ENCODE measurements around the gene PIK3R6. TPM values are rescaled to one million over a fixed set of nuclear protein-coding genes. Genes with fewer than 3 reads are reported as not detected.

Gene PIK3R6
- total RNA-seq, 1 donor from 2014 or later, result 0.56 TPM

DNA sequence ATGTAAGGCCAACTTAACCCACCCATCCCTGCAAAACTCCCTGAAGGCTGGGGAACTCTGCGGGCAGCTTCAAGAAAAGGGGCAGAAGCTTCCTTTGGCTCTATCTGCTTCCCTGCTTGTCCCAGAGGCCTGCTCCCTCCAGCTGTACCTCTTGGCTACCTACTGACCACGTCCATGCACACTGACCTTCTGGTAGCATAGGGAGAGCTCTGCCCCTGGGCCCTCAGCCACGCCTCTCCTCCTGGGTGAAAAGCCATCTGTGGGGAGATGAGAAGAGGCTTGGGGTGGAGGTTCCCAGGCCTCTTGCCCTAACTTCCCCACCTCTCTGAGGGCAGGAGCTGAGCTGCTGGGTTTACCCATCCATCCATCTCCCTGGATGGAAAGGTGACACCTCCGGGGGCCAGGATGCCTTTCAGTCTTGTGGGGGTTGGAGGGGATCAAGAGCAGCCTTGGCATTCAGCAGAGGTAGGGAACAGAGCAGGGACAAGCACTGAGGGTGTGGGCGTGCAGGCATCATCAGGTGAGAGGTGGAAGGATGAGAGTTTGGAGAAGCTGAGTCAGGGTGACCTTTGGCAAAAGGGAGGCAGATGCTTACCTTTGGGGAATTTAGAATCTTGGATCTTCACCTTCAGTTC, 45.0 kb downstream of the PIK3R6 start:
- peaks cover 4% of the 10 kb centered on the region for H3K36me3 Mint-ChIP-seq (ENCODE audit: low read depth, unreplicated experiment)
- no peak for DNase-seq (ENCODE audit: low spot score)
- TF ChIP-seq, protein P1, sequence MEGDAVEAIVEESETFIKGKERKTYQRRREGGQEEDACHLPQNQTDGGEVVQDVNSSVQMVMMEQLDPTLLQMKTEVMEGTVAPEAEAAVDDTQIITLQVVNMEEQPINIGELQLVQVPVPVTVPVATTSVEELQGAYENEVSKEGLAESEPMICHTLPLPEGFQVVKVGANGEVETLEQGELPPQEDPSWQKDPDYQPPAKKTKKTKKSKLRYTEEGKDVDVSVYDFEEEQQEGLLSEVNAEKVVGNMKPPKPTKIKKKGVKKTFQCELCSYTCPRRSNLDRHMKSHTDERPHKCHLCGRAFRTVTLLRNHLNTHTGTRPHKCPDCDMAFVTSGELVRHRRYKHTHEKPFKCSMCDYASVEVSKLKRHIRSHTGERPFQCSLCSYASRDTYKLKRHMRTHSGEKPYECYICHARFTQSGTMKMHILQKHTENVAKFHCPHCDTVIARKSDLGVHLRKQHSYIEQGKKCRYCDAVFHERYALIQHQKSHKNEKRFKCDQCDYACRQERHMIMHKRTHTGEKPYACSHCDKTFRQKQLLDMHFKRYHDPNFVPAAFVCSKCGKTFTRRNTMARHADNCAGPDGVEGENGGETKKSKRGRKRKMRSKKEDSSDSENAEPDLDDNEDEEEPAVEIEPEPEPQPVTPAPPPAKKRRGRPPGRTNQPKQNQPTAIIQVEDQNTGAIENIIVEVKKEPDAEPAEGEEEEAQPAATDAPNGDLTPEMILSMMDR (IDR thresholded peaks at IDR 0.05; ENCODE audit: unreplicated experiment), result no peak
- peaks cover 3% of the 10 kb centered on the region for H3K27me3 Mint-ChIP-seq (ENCODE audit: unreplicated experiment)
- H3K27ac Mint-ChIP-seq (ENCODE audit: unreplicated experiment), result no peak overlapping the region
- H3K4me1 Mint-ChIP-seq (ENCODE audit: unreplicated experiment), result peaks cover 7% of the 10 kb centered on the region
- H3K4me3 Mint-ChIP-seq (ENCODE audit: unreplicated experiment), result no peak overlapping the region
- H3K9me3 Mint-ChIP-seq (ENCODE audit: unreplicated experiment), result no peaks in the 10 kb centered on the region

GRCh38 chr17:8821446-8822105, 45.9 kb downstream of the PIK3R6 start:
- TF ChIP-seq, protein P1 (IDR thresholded peaks at IDR 0.05; ENCODE audit: unreplicated experiment), result no peak
- Mint-ChIP-seq H3K27ac (ENCODE audit: unreplicated experiment) (no peak overlapping the region), H3K36me3 (ENCODE audit: low read depth, unreplicated experiment) (no peaks in the 10 kb centered on the region), H3K9me3 (ENCODE audit: unreplicated experiment) (no peaks in the 10 kb centered on the region), H3K4me3 (ENCODE audit: unreplicated experiment) (no peak overlapping the region), H3K4me1 (ENCODE audit: unreplicated experiment) (peaks cover 3% of the 10 kb centered on the region), H3K27me3 (ENCODE audit: unreplicated experiment) (no peaks in the 10 kb centered on the region)
- no peak for DNase-seq (ENCODE audit: low spot score)

GRCh38 chr17:8820311-8821010, 47.0 kb downstream of the PIK3R6 start:
- Mint-ChIP-seq H3K4me3 (ENCODE audit: unreplicated experiment) (no peak overlapping the region), H3K9me3 (ENCODE audit: unreplicated experiment) (no peaks in the 10 kb centered on the region), H3K4me1 (ENCODE audit: unreplicated experiment) (peaks cover 3% of the 10 kb centered on the region), H3K36me3 (ENCODE audit: low read depth, unreplicated experiment) (no peaks in the 10 kb centered on the region), H3K27me3 (ENCODE audit: unreplicated experiment) (no peaks in the 10 kb centered on the region), H3K27ac (ENCODE audit: unreplicated experiment) (no peak overlapping the region)
- TF ChIP-seq, protein P1 (IDR thresholded peaks at IDR 0.05; ENCODE audit: unreplicated experiment), result no peak
- DNase-seq (ENCODE audit: low spot score), result no peak

DNA sequence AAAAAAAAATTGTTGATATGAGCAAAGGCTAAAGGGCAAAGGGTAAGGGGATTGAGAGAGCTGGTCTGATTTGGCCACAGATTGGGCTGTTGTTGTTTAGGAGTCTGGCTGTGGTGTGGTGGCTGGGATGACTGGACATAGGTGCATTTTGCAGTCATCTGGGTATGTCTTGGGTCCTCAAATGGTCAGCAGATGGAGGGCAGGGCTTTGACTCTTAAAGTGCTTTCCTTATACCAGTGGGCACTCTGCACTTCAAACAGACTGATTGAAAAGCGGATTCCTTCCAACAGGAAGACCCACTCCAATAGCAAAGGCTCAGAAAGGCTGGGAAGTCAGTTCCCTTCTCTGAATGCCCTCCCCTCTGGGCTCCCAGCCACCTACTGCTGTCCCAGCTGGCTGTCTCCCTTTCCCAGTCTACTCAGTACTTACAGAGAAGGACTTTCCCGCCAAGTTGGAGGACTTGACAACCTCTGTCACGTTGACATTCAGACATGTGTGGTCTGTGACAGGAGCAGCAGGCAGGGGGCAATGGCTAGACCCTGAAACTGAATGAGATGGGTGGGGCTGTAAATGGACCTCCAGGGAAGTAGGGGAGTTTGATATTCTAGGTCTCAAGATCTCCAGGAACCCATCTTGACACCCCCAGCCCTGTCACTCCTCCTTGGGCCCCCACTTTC, 48.7 kb downstream of the PIK3R6 start:
- no peak overlapping the region for H3K27ac Mint-ChIP-seq (ENCODE audit: unreplicated experiment)
- H3K36me3 Mint-ChIP-seq (ENCODE audit: low read depth, unreplicated experiment), result no peaks in the 10 kb centered on the region
- H3K27me3 Mint-ChIP-seq (ENCODE audit: unreplicated experiment), result no peaks in the 10 kb centered on the region
- no peak for DNase-seq (ENCODE audit: low spot score)
- peaks cover 3% of the 10 kb centered on the region for H3K4me1 Mint-ChIP-seq (ENCODE audit: unreplicated experiment)
- H3K4me3 Mint-ChIP-seq (ENCODE audit: unreplicated experiment), result no peak overlapping the region
- no peaks in the 10 kb centered on the region for H3K9me3 Mint-ChIP-seq (ENCODE audit: unreplicated experiment)
- TF ChIP-seq, protein P1 (IDR thresholded peaks at IDR 0.05; ENCODE audit: unreplicated experiment), result no peak

Data from endothelial cell (in vitro differentiated cells).